ENCODE results near the gene RGS6. TPM values are rescaled to one million over a fixed set of nuclear protein-coding genes. Genes with fewer than 3 reads are reported as not detected.

Gene RGS6
- total RNA-seq, 2 experiments from 2014 or later = not detected

DNA sequence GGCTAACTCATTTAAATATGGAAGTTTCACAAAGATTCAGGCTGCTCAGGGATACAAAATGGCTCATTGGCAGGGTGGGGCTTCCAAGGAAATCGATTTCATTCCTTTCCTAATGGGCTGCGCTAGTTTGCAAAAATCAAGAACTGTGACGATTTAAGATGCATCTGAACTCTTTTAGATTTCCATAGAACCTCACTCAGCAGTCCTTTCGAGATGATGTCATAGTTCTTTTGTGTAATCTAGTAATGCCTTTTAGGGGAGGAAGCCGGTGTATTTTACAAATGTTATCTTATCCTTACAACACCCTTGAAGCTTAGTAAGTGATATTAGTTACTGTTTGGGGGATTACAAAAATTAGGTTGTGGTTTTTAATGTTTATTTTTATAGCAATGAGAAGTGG, 239.8 kb downstream of the RGS6 start:
- Mint-ChIP-seq H3K27me3 (peaks cover 41% of the 10 kb centered on the region), H3K9me3 (no peaks in the 10 kb centered on the region), H3K4me3 (no peak overlapping the region), H3K4me1 (ENCODE audit: low read depth) (no peaks in the 10 kb centered on the region), H3K36me3 (ENCODE audit: low read depth) (no peaks in the 10 kb centered on the region), H3K27ac (no peak overlapping the region)
- H3K4me3 ChIP-seq (ENCODE audit: low read length) = no peak overlapping the region
- no peaks in the 10 kb centered on the region for H3K36me3 ChIP-seq (ENCODE audit: insufficient read depth, low read length)
- POLR2A ChIA-PET = no interaction called here
- peaks cover 0 to 8% of the 10 kb centered on the region in 2 experiments for H3K27me3 ChIP-seq (ENCODE audit: control insufficient read depth in 1 of 2, insufficient read depth in 2 of 2, low read length in 2 of 2)
- DNase-seq (no peak), ATAC-seq (ENCODE audit: poor library complexity) (no peak)
- CTCF ChIA-PET = no interaction called here
- H3K9me3 ChIP-seq (ENCODE audit: control insufficient read depth in 1 of 2, insufficient read depth in 1 of 2, low read length in 2 of 2) = no peaks in the 10 kb centered on the region
- no peak overlapping the region for H3K27ac ChIP-seq (ENCODE audit: low read depth in 1 of 2, low read length in 2 of 2)
- intact Hi-C loops (cut with DNase I, micrococcal nuclease) = no loop called here
- no peaks in the 10 kb centered on the region for H3K4me1 ChIP-seq (ENCODE audit: insufficient read depth, low read length)
- TF ChIP-seq, protein P1, sequence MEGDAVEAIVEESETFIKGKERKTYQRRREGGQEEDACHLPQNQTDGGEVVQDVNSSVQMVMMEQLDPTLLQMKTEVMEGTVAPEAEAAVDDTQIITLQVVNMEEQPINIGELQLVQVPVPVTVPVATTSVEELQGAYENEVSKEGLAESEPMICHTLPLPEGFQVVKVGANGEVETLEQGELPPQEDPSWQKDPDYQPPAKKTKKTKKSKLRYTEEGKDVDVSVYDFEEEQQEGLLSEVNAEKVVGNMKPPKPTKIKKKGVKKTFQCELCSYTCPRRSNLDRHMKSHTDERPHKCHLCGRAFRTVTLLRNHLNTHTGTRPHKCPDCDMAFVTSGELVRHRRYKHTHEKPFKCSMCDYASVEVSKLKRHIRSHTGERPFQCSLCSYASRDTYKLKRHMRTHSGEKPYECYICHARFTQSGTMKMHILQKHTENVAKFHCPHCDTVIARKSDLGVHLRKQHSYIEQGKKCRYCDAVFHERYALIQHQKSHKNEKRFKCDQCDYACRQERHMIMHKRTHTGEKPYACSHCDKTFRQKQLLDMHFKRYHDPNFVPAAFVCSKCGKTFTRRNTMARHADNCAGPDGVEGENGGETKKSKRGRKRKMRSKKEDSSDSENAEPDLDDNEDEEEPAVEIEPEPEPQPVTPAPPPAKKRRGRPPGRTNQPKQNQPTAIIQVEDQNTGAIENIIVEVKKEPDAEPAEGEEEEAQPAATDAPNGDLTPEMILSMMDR (IDR thresholded peaks at IDR 0.05) = no peak

DNA sequence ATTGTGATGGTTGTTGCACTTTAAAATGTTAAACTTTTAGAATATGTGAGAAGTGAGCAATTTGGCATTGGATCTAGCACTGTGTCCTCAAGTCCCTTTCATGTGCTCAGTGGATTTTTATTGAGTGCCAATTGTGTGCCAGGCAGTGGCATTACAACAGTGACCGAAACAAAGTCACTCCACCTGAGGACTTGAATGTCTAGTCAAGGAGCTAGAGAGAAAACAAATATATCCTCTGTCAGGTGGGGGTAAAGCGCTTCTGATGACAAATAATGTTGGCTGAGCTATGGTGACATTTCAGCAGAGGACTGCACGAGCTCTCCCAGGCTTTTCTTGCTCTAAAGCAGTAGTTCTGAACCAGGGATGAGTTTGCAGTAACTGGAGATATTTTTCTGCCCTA, 240.4 kb downstream of the RGS6 start:
- Mint-ChIP-seq H3K4me1 (ENCODE audit: low read depth) (no peaks in the 10 kb centered on the region), H3K4me3 (no peak overlapping the region), H3K36me3 (ENCODE audit: low read depth) (no peaks in the 10 kb centered on the region), H3K9me3 (no peaks in the 10 kb centered on the region), H3K27me3 (peaks cover 41% of the 10 kb centered on the region), H3K27ac (no peak overlapping the region)
- intact Hi-C loops (cut with DNase I, micrococcal nuclease) = no loop called here
- Histone ChIP-seq H3K27ac (ENCODE audit: low read depth in 1 of 2, low read length in 2 of 2) (no peak overlapping the region), H3K27me3 (ENCODE audit: control insufficient read depth in 1 of 2, insufficient read depth in 2 of 2, low read length in 2 of 2) (peaks cover 0 to 8% of the 10 kb centered on the region in 2 experiments), H3K36me3 (ENCODE audit: insufficient read depth, low read length) (no peaks in the 10 kb centered on the region), H3K4me3 (ENCODE audit: low read length) (no peak overlapping the region), H3K4me1 (ENCODE audit: insufficient read depth, low read length) (no peaks in the 10 kb centered on the region), H3K9me3 (ENCODE audit: control insufficient read depth in 1 of 2, insufficient read depth in 1 of 2, low read length in 2 of 2) (no peaks in the 10 kb centered on the region)
- ChIA-PET CTCF (no interaction called here), POLR2A (no interaction called here)
- TF ChIP-seq, protein P1 (IDR thresholded peaks at IDR 0.05) = no peak
- ATAC-seq (ENCODE audit: poor library complexity) = no peak
- DNase-seq = no peak

DNA sequence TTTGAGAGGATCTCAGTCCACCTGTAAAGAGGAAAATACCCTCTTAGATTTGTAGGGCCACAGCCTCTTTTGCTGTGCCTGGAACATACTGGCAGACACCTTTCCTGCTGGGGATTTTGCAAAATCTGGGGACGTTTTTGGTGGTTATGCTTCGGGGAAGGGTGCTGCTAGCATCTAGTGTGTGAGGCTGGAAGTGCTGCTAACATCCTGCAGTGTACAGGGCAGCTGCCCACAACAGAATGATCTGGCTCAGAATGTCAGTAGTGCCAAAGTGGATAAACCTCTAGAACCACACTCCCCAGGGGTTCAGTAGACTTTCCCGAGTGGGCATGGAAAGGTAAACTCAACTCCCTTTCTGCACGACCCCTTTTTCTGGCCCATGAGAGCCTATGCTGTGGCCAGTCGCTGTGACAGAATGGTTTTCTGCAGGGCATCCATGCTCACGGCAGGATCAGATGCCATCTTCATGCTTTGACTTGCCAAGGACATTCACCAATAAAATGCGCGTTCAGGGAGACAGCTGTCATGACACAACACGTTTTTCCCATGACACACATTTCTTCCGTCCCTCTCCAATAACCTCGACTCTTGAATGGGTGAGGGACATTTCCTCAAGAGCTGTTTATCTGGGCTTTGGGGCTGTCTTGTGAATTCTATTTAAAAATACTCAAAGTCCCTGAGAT, 240.9 kb downstream of the RGS6 start:
- DNase-seq (no peak), ATAC-seq (ENCODE audit: poor library complexity) (no peak)
- TF ChIP-seq, protein P1 (IDR thresholded peaks at IDR 0.05) = no peak
- CTCF ChIA-PET = no interaction called here
- no peaks in the 10 kb centered on the region for H3K4me1 ChIP-seq (ENCODE audit: insufficient read depth, low read length)
- H3K27ac Mint-ChIP-seq = no peak overlapping the region
- no peak overlapping the region for H3K27ac ChIP-seq (ENCODE audit: low read depth in 1 of 2, low read length in 2 of 2)
- intact Hi-C loops (cut with DNase I, micrococcal nuclease) = no loop called here
- no peaks in the 10 kb centered on the region for H3K36me3 Mint-ChIP-seq (ENCODE audit: low read depth)
- POLR2A ChIA-PET = no interaction called here
- peaks cover 41% of the 10 kb centered on the region for H3K27me3 Mint-ChIP-seq
- H3K36me3 ChIP-seq (ENCODE audit: insufficient read depth, low read length) = no peaks in the 10 kb centered on the region
- peaks cover 1% of the 10 kb centered on the region for H3K9me3 Mint-ChIP-seq
- H3K27me3 ChIP-seq (ENCODE audit: control insufficient read depth in 1 of 2, insufficient read depth in 2 of 2, low read length in 2 of 2) = peaks cover under 1 to 6% of the 10 kb centered on the region in 2 experiments
- H3K4me3 Mint-ChIP-seq = no peak overlapping the region
- no peaks in the 10 kb centered on the region for H3K4me1 Mint-ChIP-seq (ENCODE audit: low read depth)
- no peak overlapping the region for H3K4me3 ChIP-seq (ENCODE audit: low read length)
- H3K9me3 ChIP-seq (ENCODE audit: control insufficient read depth in 1 of 2, insufficient read depth in 1 of 2, low read length in 2 of 2) = no peaks in the 10 kb centered on the region

Data from CD4-positive, alpha-beta T cell (primary cell).